ENCODE measurements around the gene EHD1.
A peak's percentile ranks its signal among the peaks of the same experiment; 100 is the strongest.
"Not testable (repeated sequence)": the region's sequence is repeated elsewhere in the genome, so short reads cannot be mapped to it uniquely, and the experiment has no call there.

EHD1 gene

GRCh38 chr11:64823568-64824119 lies 54.8 kb downstream of the EHD1 start:
- DNase-seq, result no peak

GRCh38 chr11:64817476-64817875 lies 60.9 kb downstream of the EHD1 start:
- no peak for DNase-seq

DNA sequence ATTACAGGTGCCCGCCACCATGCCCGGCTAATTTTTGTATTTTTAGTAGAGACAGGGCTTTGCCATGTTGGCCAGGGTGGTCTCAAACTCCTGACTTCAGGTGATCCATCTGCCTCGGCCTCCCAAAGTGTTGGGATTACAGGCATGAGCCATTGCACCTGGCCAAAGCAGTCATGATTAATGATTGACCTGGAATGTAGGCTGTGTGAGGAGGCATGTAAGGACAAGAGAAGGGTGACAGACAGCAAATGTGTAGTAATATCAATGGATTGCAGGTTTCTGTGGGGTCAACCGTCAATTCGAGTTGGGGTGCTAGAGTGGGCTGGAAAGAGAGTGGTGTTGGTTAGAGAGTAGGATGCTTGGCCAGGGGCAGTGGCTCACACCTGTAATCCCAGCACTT lies 63.0 kb downstream of the EHD1 start:
- DNase-seq, result not testable (repeated sequence)

GRCh38 chr11:64814712-64815187 lies 63.7 kb downstream of the EHD1 start:
- DNase-seq, result no peak

DNA sequence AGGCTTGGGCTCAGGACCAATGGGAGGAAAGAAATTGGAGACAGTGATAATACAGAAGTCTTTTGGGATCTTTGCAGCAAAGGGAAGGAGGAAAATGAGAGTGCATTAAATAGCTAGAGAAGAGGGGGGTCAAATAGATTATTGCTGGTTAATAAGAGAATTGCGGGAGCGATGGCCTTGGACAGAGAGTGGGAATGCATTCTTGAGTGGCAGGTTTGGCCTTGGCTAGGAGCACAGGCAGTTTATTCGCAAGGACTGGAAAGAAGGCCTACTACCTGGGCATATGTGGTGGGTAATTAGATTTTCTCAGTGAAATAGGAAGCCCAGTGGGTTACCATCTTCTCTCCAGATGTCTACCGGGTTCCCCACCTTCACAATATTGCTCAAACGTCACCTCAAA lies 64.6 kb downstream of the EHD1 start:
- no peak for DNase-seq

DNA sequence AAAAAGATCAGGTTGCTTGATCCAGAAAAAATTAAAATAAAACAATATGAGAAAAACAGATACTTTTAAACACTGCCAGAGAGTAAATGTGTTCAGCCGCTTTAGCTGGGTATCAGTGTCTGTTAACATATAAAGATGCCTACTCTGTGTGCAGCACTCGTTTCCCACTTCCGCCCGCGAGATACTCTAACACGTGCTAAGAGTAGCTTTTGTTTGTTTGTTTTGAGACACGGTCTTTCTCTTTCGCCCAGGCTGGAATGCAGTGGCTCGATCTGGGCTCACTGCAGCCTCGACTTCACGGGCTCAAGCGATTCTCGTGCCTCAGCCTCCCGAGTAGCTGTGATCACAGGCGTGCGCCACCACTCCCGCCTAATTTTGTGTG lies 67.5 kb downstream of the EHD1 start:
- no peak for DNase-seq

GRCh38 chr11:64810271-64810890 lies 68.0 kb downstream of the EHD1 start, which contains the start of gene MEN1:
MEN1 (minus strand) TSS chr11:64810551; CDS start chr11:64810109, 442 bp downstream.
- peak; percentile 96 for DNase-seq

DNA sequence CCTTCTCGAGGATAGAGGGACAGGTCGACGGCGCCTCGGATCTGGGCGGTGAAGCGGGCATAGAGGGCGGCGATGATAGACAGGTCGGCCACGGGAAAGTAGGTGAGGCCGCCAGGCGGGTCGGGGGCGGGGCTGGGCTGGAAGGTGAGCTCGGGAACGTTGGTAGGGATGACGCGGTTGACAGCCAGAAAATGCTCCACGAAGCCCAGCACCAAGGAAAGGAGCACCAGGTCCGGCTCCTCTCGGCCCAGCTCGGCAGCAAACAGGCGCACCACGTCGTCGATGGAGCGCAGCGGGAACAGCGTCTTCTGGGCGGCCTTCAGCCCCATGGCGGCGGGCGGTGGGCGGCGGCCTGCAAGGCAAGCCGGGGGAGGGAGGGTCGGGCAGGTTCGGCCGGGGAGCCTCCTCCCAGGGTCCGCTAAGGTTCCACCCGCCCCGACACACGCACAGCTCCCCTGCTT lies 68.6 kb downstream of the EHD1 start:
- DNase-seq, result peak; percentile 46

- DNase-seq, result no peak
Observed at GRCh38 chr11:64805481-64805880, 72.9 kb downstream of the EHD1 start.

- DNase-seq, result no peak
Observed at GRCh38 chr11:64804346-64805210, 73.8 kb downstream of the EHD1 start.

DNA sequence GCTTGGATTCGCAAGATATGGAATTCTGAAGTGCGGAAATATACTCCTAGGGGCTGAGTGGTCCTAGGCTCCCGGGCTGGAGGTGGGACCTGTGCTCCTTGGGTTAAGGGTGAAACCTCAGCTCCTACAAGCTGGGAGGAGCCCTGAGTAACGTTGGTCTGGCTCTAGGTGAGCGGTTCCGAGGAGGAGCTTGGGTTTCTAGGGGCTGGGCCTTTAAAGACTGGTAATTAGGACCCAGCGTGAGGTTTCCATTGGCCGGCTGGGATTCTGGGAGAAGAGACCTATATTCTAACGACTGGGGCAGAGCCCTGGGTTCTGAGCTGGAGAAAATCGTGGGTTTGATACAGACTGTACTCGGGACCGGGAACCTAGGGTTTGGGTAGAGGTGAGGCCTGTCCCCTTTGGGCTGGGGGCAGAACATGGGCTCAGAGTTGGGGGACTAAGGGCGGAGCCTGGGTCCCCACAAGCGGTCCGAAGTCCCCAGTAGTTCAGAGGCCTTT lies 74.5 kb downstream of the EHD1 start:
- no peak for DNase-seq

- peak; percentile 96 for DNase-seq
Observed at GRCh38 chr11:64803158-64803845, 75.1 kb downstream of the EHD1 start, which contains the start of gene MAP4K2. MAP4K2 (minus strand) TSS chr11:64803214; CDS start chr11:64803149, 65 bp downstream.

- no peak for DNase-seq
Observed at GRCh38 chr11:64802370-64803157, 75.9 kb downstream of the EHD1 start.
